GM21529 (cell line): ENCODE results near the gene HERPUD1.
A peak's percentile ranks its signal among the peaks of the same experiment; 100 is the strongest.
"Not testable (repeated sequence)": the region's sequence is repeated elsewhere in the genome, so short reads cannot be mapped to it uniquely, and the experiment has no call there.

ENCODE experiments used
- ATAC-seq: cut with Tn5 transposase; IDR thresholded peaks from one replicate; pipeline ENCODE4 v1.9.1; 2021; ENCODE audit not compliant: unreplicated experiment

Gene HERPUD1

GRCh38 chr16:56977823-56978430 is 46.0 kb downstream of the HERPUD1 start:
- ATAC-seq, result no peak

GRCh38 chr16:56980201-56980535 is 48.2 kb downstream of the HERPUD1 start:
- no peak for ATAC-seq

- peak; percentile 47 for ATAC-seq
Observed at GRCh38 chr16:56980792-56981724, 49.1 kb downstream of the HERPUD1 start.

- ATAC-seq, result no peak
Observed at GRCh38 chr16:56981729-56982271, 49.9 kb downstream of the HERPUD1 start.

- ATAC-seq, result no peak
Observed at GRCh38 chr16:56982695-56983094, 50.8 kb downstream of the HERPUD1 start.

GRCh38 chr16:56983211-56983751 is 51.3 kb downstream of the HERPUD1 start:
- no peak for ATAC-seq

- no peak for ATAC-seq
Observed at GRCh38 chr16:56984639-56985038, 52.7 kb downstream of the HERPUD1 start.

GRCh38 chr16:56985288-56985961 is 53.5 kb downstream of the HERPUD1 start:
- ATAC-seq, result no peak

GRCh38 chr16:56985962-56986360 is 54.0 kb downstream of the HERPUD1 start:
- ATAC-seq, result no peak

GRCh38 chr16:56986361-56986760 is 54.4 kb downstream of the HERPUD1 start:
- ATAC-seq, result no peak

- not testable (repeated sequence) for ATAC-seq
Observed at GRCh38 chr16:56986908-56987307, 55.0 kb downstream of the HERPUD1 start.

- ATAC-seq, result no peak
Observed at GRCh38 chr16:56987692-56988091, 55.8 kb downstream of the HERPUD1 start.

- ATAC-seq, result no peak
Observed at GRCh38 chr16:56988161-56988947, 56.4 kb downstream of the HERPUD1 start.

GRCh38 chr16:56988948-56989945 is 57.3 kb downstream of the HERPUD1 start, which contains the start of gene NLRC5:
Gene NLRC5, plus strand, starts transcription at chr16:56989557. Its CDS starts 31,156 bp downstream, at chr16:57020713.
- ATAC-seq, result peak; percentile 69

- ATAC-seq, result no peak
Observed at GRCh38 chr16:56989988-56990387, 58.0 kb downstream of the HERPUD1 start.

- ATAC-seq, result no peak
Observed at GRCh38 chr16:56990407-56991286, 58.7 kb downstream of the HERPUD1 start.

GRCh38 chr16:56992431-56992830 is 60.5 kb downstream of the HERPUD1 start:
- not testable (repeated sequence) for ATAC-seq

- no peak for ATAC-seq
Observed at GRCh38 chr16:56993204-56993603, 61.3 kb downstream of the HERPUD1 start.
